Heart left ventricle (tissue), 13 donors: ENCODE measurements around the gene ADAMTSL2.

Experiments used
- CTCF ChIP-seq, 12 donors: fragments of 200-600 bp; sonication (generic) in 4 of 12; IDR thresholded peaks; one replicate each; pipeline versions ENCODE4 v1.5.0 to v1.8.0; 2018 to 2022; ENCODE audit warnings: antibody characterized with exemption in 12 of 12, mild to moderate bottlenecking in 5 of 12
- POLR2A ChIP-seq, 2 donors: fragments of 450-650 bp; IDR thresholded peaks; one replicate each; pipeline ENCODE4 v1.6.1; 2017; ENCODE audit warnings: antibody characterized with exemption in 2 of 2, mild to moderate bottlenecking in 2 of 2, moderate library complexity in 2 of 2
- donor health status: ischemic (EF 13 %, LVEDD 7.1; RV severe dilation, severe dysfunction).
- donor health status: DM: no; HTN: yes; CAD: no.
- donor health status: DM: no; HTN: no; CAD: no.
- donor health status: ischemic (EF 25% LVEDD 6.9; RV normal size, moderate dysfunction).
- donor health status: ischemic (EF 25% LVEDD 5.7; RV mildly dilated, moderate dysfunction).
- donor health status: ischemic (EF 35%, LVEDD 5.7; RV mildly dilated, moderate dysfunction).
- donor health status: nonischemic (EF 11% LVEDD 7.7; RV severe dilation, severe dysfunction).
- donor health status: DM: yes; HTN: yes; CAD: no.
- donor health status: PGD.
- donor health status: ischemic (EF 29% LVEDD 5.4; RV normal size, mild dysfunction).
- donor health status: nonischemic (EF 23%, LVEDD 6.1; RV moderate dilation, normal function).

- no peak for TF ChIP-seq CTCF (IDR thresholded peaks at IDR 0.05)
- no peak for TF ChIP-seq POLR2A (IDR thresholded peaks at IDR 0.05)
Observed at GRCh38 chr9:133524679-133525228, 9.8 kb upstream of the ADAMTSL2 start, which contains the start of gene MYMK.
